Karpas-422 (cell line): ENCODE results near the gene CHDH. TPM values are rescaled to one million over a fixed set of nuclear protein-coding genes. Genes with fewer than 3 reads are reported as not detected.

Experiments
- DNase-seq: peaks from one replicate; pipeline ENCODE4 v3.0.0-alpha.2; 2015
- H2AFZ ChIP-seq: fragments of 200-600 bp; sonication (generic); 2 replicates; pipeline ENCODE4 v1.6.1; 2014; ENCODE audit warnings: antibody characterized with exemption, low read length, mixed read lengths
- H3K27ac ChIP-seq: fragments of 200-600 bp; sonication (generic); 2 replicates; pipeline ENCODE4 v1.5.1; 2014; ENCODE audit warnings: mild to moderate bottlenecking, low read length, moderate library complexity
- H3K27me3 ChIP-seq: fragments of 200-600 bp; sonication (generic); 2 replicates; pipeline ENCODE4 v1.6.1; 2014; ENCODE audit warnings: low read length, mixed read lengths
- H3K36me3 ChIP-seq: fragments of 200-600 bp; sonication (generic); 2 replicates; pipeline ENCODE4 v1.6.1; 2014; ENCODE audit warnings: low read length, mixed read lengths; ENCODE audit not compliant: insufficient read depth
- H3K4me1 ChIP-seq: fragments of 200-600 bp; sonication (generic); 2 replicates; pipeline ENCODE4 v1.6.1; 2014; ENCODE audit warnings: mild to moderate bottlenecking, low read length, mixed read lengths
- H3K4me2 ChIP-seq: fragments of 200-600 bp; sonication (generic); 2 replicates; pipeline ENCODE4 v1.6.1; 2014; ENCODE audit warnings: low read length, low read depth, mild to moderate bottlenecking; ENCODE audit not compliant: poor library complexity, severe bottlenecking
- H3K4me3 ChIP-seq: fragments of 200-600 bp; sonication (generic); 2 replicates; pipeline ENCODE4 v1.5.1; 2014; ENCODE audit warnings: mild to moderate bottlenecking, antibody characterized with exemption, low read length, mixed read lengths
- H3K79me2 ChIP-seq: fragments of 200-600 bp; sonication (generic); 2 replicates; pipeline ENCODE4 v1.6.1; 2014; ENCODE audit warnings: mild to moderate bottlenecking, low read length, mixed read lengths
- H3K9ac ChIP-seq: fragments of 200-600 bp; sonication (generic); 2 replicates; pipeline ENCODE4 v1.6.0; 2014; ENCODE audit warnings: low read length
- H3K9me2 ChIP-seq: fragments of 200-600 bp; sonication (generic), shearing (Covaris generic); replicated peaks from 2 replicates; pipeline ENCODE4 v1.6.0; 2014; ENCODE audit warnings: mild to moderate bottlenecking, low read length, moderate library complexity; ENCODE audit not compliant: insufficient read depth
- H3K9me3 ChIP-seq: fragments of 300-700, 200-600 bp; sonication (generic); 2 replicates; pipeline ENCODE4 v1.6.1; 2014; ENCODE audit warnings: low read length, mixed read lengths
- H4K20me1 ChIP-seq: fragments of 200-600 bp; sonication (generic); 2 replicates; pipeline ENCODE4 v1.6.1; 2014; ENCODE audit warnings: mild to moderate bottlenecking, antibody characterized with exemption, low read length, low read depth; ENCODE audit not compliant: insufficient read depth
- small RNA-seq: library from RNA; depleted of rRNA; stranded (forward); fragments of <200 nt; gene quantifications from one replicate; pipeline ENCODE3, GENCODE V24; 2014
- total RNA-seq: library from RNA; depleted of rRNA; stranded (reverse); fragments of >200 nt; shearing (Covaris generic); gene quantifications from 2 replicates; pipeline ENCODE4 v1.2.3, GENCODE V29; 2014; ENCODE audit warnings: low replicate concordance; rRNA removed

The CHDH gene
- total RNA-seq, 1 experiment from 2014 or later, result not detected

- no peak overlapping the region for H3K27ac ChIP-seq
- H3K27me3 ChIP-seq, result no peaks in the 10 kb centered on the region
- H3K9me3 ChIP-seq, result no peaks in the 10 kb centered on the region
- H3K4me3 ChIP-seq, result no peak overlapping the region
- peaks cover 10% of the 10 kb centered on the region for H3K4me1 ChIP-seq
- no peaks in the 10 kb centered on the region for H4K20me1 ChIP-seq
- H3K9ac ChIP-seq, result no peak overlapping the region
- no peak for DNase-seq
- no peak overlapping the region for H3K4me2 ChIP-seq
- H2AFZ ChIP-seq, result peak overlapping the region; percentile 1; the same call in 1 of the 2 replicates
- H3K79me2 ChIP-seq, result no peaks in the 10 kb centered on the region
- H3K9me2 ChIP-seq, result no peaks in the 10 kb centered on the region
- H3K36me3 ChIP-seq, result no peaks in the 10 kb centered on the region
Measured at GRCh38 chr3:53768478-53769459, 77.5 kb downstream of the CHDH start.

- Histone ChIP-seq H3K4me1 (peaks cover 9% of the 10 kb centered on the region), H3K27ac (no peak overlapping the region), H3K9ac (no peak overlapping the region), H3K27me3 (no peaks in the 10 kb centered on the region), H3K36me3 (no peaks in the 10 kb centered on the region), H3K4me3 (no peak overlapping the region), H3K4me2 (no peak overlapping the region), H3K9me3 (no peaks in the 10 kb centered on the region), H3K79me2 (no peaks in the 10 kb centered on the region), H2AFZ (no peak overlapping the region), H4K20me1 (no peaks in the 10 kb centered on the region), H3K9me2 (no peaks in the 10 kb centered on the region)
- DNase-seq, result no peak
Measured at GRCh38 chr3:53766706-53767105, 79.5 kb downstream of the CHDH start.

GRCh38 chr3:53765753-53766152 lies 80.5 kb downstream of the CHDH start:
- Histone ChIP-seq H4K20me1 (no peaks in the 10 kb centered on the region), H3K79me2 (no peaks in the 10 kb centered on the region), H3K4me3 (no peak overlapping the region), H3K27ac (no peak overlapping the region), H3K9ac (no peak overlapping the region), H2AFZ (no peak overlapping the region), H3K9me2 (no peaks in the 10 kb centered on the region), H3K4me1 (peaks cover 9% of the 10 kb centered on the region), H3K4me2 (no peak overlapping the region), H3K9me3 (no peaks in the 10 kb centered on the region), H3K27me3 (no peaks in the 10 kb centered on the region), H3K36me3 (no peaks in the 10 kb centered on the region)
- DNase-seq, result no peak

DNA sequence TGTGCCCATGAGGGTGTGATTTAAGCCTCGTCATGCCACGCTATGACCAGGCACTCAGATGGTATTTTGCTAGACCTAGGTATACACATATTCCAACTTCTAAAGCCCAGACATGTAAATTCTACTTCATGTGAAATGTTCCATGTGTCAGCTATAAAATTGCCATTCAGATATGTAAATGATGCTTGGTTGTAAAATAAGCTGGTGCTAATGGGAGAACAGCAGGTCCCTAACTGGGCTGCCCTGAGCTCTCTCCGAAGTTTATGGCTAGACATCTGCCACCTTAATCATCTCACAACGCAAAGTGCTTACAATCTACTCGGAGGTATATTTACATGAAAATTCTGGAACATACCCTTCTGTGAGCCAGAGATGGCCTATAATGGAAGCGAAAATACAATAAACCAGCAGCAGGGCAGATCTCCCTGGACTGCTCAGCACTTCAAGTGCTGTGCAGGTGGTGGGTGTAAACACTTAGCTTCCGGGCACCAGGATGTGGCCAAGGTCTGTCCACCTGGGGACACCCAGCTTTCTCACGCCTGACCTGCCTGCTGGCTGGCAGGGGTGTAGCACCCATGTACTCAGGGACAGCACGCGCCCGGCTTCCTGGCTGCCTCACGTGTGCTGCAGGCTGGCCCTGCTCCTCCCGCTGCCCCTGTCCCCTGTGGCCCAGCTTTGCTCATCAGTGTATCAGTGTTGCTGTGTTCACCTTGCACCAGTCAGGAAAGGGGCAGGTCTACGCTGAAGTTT lies 82.0 kb downstream of the CHDH start:
- H4K20me1 ChIP-seq, result no peaks in the 10 kb centered on the region
- DNase-seq, result no peak
- no peak overlapping the region for H3K4me2 ChIP-seq
- H3K36me3 ChIP-seq, result no peaks in the 10 kb centered on the region
- no peak overlapping the region for H3K9ac ChIP-seq
- H3K27me3 ChIP-seq, result no peaks in the 10 kb centered on the region
- H3K4me1 ChIP-seq, result peaks cover 9% of the 10 kb centered on the region
- H3K9me2 ChIP-seq, result no peaks in the 10 kb centered on the region
- H3K27ac ChIP-seq, result no peak overlapping the region
- H3K4me3 ChIP-seq, result no peak overlapping the region
- no peaks in the 10 kb centered on the region for H3K79me2 ChIP-seq
- no peak overlapping the region for H2AFZ ChIP-seq
- no peaks in the 10 kb centered on the region for H3K9me3 ChIP-seq

DNA sequence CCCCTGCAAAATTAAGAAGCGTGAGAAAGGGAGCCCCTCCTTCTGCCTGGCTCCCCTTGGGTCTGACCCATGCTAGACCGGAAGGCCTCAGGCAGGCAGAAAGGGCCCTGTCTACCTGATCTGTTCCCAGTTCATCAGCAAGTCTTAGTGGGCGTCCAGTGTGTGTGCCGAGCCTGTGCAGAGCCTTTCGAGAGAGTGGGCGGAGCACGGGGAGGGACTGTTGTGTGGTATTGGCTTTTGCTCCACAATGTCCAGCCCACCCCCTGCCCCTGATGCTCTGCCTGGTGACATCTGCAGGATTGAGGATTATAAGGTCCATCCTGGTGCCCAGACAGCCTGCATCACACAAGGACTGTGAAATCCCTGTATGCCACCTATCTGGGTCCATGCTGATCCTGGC lies 82.9 kb downstream of the CHDH start:
- H3K79me2 ChIP-seq, result no peaks in the 10 kb centered on the region
- H3K27ac ChIP-seq, result no peak overlapping the region
- H3K9ac ChIP-seq, result no peak overlapping the region
- no peaks in the 10 kb centered on the region for H3K9me3 ChIP-seq
- H3K9me2 ChIP-seq, result no peaks in the 10 kb centered on the region
- H2AFZ ChIP-seq, result no peak overlapping the region
- DNase-seq, result no peak
- no peak overlapping the region for H3K4me2 ChIP-seq
- no peaks in the 10 kb centered on the region for H3K27me3 ChIP-seq
- H3K36me3 ChIP-seq, result no peaks in the 10 kb centered on the region
- H4K20me1 ChIP-seq, result no peaks in the 10 kb centered on the region
- H3K4me3 ChIP-seq, result no peak overlapping the region
- H3K4me1 ChIP-seq, result 0 out of 2 replicates have a peak, but pooled peaks cover under 1% of the 10 kb centered on the region

Small RNAs within 50 kb of the gene (small RNA-seq; reads per million reads assigned to genes)
- not detected for gene AC012467.1

Other genes starting within 250 kb of the CHDH start
- not detected in 2 replicates for gene IL17RB, start 149 bp upstream of the CHDH start, total RNA-seq
- gene ACTR8, start 35.7 kb upstream of the CHDH start, total RNA-seq, result 22.0 and 33.5 TPM in 2 replicates
- 36.0 and 64.7 TPM in 2 replicates for gene SELENOK, start 45.4 kb upstream of the CHDH start, total RNA-seq